ENCODE measurements around the gene RPS28.
"Not testable (repeated sequence)": the region's sequence is repeated elsewhere in the genome, so short reads cannot be mapped to it uniquely, and the experiment has no call there.

The RPS28 gene

GRCh38 chr19:8321986-8322637 lies 816 bp downstream of the RPS28 start:
- DNase-seq: no peak

DNA sequence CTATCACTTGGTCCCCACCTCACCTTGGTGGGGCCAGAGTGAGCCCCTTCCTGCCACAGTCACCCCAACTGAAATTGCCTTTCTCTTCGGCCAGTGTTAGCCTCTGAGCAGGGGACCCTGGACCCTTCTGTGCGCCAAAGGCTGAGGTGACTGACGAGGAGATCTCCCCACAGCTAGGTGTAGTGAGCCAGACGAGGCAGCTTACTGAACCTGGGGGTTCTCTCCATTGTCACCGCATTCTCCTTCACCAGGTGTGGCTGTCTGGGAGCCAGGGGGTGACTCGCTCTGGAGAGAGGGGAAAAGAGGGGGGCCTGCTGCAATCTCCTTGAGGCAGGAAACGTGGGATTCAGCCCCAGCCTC lies 1.3 kb downstream of the RPS28 start:
- DNase-seq: no peak

GRCh38 chr19:8323781-8324185 lies 2.5 kb downstream of the RPS28 start:
- no peak for DNase-seq

DNA sequence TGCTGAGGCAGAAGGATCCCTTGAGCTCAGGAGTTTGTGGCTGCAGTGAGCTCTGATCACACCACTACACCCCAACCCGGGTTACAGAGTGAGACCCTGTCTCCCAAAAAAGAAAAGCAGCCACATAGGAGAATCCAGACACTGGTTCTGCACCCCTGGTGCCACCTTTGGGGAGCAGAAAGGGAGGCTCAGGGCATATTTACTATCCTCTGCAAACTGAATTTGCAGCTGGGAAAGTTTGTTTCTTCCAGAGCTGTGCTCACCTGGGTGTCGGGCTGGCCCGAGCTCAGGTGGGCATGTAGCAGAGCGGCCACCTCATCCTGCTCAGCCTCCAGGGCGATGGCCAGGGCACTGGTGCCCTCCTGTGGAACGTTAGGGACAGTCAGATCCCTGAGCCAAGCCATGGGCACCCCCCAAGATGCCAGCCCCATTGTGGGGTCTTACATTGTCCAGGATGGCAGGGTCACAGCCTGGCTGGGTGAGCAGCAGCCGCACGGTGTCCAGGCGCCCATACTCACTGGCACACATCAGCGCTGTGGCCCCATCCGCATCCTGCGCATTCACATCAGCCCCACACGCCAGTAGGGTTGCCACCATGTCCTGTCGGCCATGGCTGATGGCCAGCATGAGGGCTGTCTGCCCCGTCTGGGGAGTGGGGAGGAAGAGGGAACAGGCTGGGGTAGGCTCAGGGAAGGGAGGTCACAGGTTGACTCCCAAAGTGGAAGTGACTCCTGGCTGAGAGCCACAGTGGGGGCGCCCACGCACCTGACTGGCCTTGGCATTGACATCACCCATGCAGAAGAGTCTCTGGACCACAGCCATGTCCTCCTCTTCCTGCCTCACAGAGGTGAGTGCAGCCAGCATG lies 3.1 kb downstream of the RPS28 start:
- no peak for DNase-seq

DNA sequence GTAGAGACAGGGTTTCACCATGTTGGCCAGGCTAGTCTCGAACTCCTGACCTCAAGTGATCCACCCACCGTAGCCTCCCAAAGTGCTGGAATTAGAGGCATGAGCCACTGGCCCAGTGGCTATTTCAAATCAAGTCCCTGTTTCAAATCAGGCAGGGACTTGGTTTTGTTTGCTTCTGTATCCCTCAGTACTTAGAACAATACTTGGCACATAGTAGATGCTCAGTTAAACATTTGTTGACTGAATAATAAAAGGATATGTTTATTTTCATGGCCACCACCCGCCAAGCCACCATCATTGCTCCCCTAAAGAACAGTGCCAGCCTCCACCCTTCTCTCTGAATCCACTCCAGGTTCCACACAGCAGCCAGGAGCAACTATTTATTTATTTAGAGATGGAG lies 4.2 kb downstream of the RPS28 start:
- no peak for DNase-seq

DNA sequence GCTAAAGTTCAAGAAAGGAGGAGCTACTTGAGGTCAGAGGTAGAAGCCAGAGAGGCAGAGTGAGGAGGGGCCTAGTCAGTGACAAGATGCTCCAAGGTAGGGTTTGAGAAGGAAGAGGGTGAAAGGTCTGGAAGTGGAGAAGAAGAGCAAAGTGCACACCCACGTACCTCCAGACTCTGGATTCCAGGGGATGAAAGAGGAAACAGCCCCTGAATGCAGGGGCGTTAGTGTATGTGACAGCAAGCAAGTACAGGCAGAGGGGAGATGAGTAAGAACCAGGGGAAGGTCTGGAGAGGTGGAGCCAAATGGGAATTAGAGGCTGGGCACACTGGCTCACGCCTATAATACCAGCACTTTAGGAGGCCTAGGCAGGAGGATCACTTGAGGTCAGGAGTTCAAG lies 8.7 kb downstream of the RPS28 start:
- no peak for DNase-seq

- DNase-seq: no peak
Measured at GRCh38 chr19:8331263-8331845, 10.1 kb downstream of the RPS28 start.

DNA sequence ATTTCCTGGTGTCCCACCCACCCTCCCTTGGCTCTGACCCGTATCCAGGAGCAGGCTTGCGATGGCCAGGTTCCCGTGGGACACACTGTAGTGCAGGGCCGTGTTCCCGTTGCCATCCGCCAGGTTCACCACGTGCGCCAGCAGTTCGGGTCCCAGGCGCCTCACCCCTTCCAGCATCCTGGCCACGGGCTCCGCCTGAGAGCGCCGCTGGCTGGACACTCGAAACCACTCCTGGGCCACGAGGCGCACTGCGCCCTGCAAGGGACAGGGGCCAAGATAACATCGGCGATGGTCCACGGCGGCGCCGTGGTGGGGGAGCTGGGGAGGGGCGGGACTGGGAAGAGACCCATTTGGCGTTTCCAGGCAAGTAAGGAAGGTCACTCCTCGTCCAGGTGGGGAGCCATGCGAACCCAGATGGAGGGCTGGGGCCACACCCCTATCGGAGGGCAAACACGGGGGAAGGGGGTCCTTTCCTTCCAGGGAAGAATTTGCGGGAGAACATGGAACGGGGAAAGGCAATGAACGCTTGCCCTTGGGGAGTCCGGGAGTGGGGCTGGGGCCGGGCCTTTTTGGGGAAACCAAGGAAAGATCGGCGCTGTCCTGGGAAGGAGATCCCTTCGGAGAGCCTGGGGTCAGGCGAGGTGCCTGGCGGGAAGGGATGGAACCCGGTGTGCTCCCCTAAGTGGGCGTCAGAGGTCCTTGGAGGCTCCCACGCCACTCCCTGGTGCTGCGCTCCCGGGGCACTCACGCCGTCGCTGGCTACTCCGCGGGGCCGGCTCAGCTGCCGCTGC lies 11.9 kb downstream of the RPS28 start:
- DNase-seq: no peak

DNA sequence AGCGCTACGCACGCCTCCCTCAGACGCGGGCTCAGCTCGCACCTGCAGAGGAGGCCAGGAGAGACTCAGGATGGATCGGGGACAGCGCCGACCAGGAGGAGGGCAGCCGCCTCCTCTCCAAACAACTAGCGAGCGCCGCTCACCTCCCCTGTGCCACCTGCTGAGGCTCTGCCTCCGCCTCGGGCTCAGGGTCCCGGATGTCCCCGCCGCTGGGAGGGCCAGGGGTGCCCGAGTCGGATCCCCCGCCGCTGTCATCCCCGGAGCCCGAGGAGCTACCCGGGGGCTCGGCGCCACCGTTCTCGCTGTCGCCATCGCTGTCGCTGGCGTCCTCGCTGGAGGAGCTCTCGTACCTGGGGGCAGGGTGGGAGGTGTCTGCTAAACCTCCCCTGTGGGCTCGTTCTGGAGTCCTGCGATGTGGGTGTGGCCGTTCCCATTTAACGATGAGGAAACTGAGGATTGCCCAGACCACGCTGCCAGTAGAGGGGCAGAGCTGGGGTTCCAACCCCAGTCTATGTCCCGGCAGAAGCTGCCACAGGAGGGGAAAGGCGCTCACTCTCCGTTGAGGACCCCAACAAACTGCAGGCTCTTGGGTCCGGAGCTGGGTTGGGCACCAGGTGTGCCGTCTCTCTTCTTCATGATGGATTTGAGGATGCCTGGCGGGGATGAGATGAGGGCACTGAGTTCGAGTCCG lies 12.6 kb downstream of the RPS28 start:
- no peak for DNase-seq

DNA sequence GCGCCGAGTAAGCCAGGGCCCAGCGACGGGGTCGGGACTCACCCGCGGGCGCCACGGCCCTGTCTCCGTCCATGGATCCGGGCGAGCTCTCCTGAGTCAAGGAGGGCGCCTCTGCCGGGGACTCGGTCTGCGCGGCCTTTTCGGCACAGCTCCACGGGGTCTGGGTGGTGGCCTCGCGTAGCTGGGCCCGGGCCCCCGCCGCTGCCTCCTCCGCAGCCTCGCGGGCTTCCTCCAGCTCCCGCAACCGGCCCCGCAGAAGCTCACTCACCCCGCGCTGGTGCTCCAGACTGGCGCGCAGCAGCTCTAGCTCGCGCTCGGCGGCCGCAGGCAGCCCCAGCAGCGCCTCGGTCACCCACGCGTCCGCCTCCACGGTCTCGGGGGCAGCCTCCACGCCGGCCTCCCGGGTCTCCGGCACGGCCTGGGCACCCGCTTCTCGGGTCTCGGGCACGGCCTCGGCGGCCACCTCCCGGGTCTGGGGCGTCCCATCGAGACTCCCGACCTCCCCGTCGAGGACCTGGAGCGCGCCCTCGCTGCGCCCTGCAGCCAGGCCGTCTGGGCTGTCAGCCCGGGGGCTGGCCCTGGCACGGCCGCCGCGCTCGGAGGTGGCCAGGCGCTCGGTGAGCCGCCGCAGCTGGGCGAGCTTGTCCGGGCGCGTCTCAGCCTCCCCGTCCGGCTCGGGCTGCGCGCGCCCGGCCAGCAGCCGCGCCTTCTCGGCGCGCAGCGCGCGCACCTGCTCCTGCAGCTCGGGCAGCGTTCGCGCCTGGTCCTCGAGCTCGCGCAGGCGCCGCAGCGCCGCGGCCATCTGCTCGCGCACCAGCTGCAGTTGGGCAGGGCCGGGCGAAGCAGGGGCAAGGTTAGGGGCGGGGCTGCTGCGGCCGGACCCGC lies 13.4 kb downstream of the RPS28 start:
- DNase-seq: peak; percentile 29

DNA sequence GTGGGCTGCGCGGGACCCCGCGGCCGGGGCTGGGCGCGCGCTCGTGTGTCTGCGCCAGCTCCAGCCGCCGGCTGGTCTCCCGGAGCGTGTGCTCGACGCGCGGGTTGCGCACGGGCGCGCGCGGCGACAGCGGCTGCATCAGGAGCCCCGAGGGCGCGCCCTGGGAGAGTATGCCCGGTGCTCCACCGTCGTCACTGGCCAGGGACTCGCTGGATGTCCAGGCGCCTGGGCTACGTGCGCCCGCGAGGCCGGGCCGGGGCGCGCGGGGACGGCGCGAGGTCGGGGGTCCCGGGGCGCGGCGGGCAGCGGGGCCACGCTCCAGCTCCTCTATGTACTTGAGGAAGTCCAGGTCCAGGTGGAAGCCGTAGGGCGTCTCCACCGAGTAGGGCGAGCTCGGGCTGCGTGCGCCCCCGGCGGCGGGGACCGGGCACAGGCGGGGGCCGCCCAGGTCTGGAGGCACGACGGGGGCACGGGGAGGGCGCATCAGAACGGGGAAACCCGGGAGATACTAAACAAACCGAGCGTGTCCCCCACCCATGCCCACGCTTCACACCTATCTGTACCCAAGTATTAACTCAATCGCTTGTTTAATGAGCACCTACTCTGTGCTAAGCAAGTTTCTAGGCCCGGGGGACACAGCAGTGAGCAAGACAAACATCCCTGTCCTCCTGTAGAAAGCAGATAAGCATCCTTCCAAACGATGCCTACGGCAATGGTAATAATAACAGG lies 14.2 kb downstream of the RPS28 start:
- DNase-seq: no peak

GRCh38 chr19:8336072-8336569 lies 14.8 kb downstream of the RPS28 start:
- no peak for DNase-seq

GRCh38 chr19:8336660-8337059 lies 15.4 kb downstream of the RPS28 start:
- DNase-seq: no peak

DNA sequence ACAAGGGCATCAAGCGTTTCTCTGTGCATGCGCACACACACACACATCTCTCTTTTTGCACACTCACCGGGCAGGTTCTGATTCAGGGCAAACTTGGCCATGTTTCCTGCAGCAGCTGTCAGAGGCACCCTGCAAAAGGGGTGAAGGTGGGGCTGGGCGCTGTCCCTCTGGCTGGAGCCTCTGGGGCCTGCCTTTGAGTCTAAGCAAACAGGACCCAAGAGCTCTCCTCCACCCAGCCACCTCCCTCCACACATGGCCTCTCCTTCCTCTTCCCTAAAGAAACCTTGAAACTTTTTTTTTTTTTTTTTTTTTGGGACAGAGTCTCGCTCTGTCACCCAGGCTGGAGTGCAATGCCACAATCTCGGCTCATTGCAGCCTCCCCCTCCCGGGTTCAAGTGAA lies 16.4 kb downstream of the RPS28 start:
- no peak for DNase-seq

- no peak for DNase-seq
Measured at GRCh38 chr19:8338835-8339234, 17.5 kb downstream of the RPS28 start.

DNA sequence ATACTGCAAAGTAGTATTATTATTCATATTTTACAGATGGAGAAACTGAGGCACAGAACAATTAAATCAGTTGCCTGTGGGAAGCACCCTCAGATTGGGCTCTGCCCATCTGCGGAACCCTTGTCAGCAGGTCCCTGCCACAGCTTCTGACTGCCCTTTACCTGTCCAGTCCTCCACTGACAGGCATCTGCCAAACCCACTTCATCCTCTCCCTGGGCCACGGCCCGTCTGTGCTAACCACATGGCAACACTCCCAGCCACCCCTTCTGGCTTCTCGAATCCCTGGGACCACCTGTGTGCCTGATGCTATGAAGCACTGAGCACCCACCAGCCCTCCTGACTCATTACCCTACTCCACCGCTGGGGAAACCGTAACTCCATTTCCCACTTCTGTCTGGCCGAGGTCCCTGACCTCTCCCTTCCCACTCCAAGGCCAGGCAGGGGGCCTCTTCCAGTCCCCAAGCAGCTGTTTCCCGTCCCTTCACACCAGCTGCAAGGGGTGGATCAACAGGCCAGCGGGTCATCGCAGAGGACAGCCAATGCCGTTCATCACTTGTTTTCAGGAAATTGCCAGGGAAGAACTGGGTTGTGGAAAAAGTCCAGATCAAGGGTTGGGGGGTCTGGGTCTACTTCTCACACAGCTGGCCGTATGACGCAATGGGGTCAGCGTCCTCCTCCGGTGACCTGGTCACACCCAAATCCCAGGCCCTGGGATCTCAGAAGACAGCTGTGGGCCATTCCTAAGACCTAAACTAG lies 19.2 kb downstream of the RPS28 start:
- no peak for DNase-seq

- not testable (repeated sequence) for DNase-seq
Measured at GRCh38 chr19:8341504-8341903, 20.2 kb downstream of the RPS28 start.

GRCh38 chr19:8342316-8342683 lies 21.0 kb downstream of the RPS28 start:
- DNase-seq: no peak

DNA sequence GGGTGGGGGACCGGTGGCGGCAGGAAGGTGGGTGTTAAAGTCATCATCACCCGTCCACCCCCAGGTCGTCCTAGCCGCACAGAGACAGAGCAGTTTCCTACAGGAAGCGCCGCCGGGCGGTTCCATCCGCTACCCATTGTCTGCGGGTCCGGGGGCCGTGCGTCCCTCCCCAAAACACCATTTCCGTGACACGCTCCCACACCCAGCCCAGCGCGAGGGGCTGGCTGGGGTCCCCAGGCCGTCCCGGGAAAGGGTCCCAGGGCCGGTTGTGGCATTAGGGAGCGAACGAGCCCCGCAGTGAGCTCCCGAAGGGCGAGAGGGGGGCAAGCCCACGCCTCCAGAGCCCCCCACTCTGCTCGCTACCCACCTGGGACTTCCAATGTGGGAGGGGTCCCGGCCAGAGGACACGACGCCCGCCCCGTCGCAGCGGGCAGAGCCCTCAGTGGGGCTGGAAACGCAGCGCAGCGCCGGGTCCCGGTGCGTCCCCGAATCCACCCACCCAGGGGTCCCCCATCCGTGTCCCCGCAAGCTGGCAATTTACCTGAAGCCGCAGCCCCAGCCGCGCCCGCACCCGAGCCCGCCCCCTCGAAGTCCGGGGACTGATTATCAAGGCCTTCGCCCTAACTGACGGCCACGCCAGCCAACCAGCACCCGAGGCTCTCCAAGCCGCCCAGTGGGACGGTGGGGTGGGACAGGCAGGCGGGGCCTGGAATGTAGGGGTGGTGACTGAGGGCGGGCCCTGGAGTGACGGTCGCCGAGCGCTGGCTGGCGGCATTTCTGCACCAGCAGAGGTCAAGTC lies 21.6 kb downstream of the RPS28 start, which contains the start of gene KANK3:
Gene KANK3, minus strand, starts transcription at position 579 of the 799 bp plus-strand sequence. CDS start 5,434 bp downstream, outside the sequence.
- peak; percentile 56 for DNase-seq
